Measurements from ENCODE around the gene WDR49.

Gene WDR49

DNA sequence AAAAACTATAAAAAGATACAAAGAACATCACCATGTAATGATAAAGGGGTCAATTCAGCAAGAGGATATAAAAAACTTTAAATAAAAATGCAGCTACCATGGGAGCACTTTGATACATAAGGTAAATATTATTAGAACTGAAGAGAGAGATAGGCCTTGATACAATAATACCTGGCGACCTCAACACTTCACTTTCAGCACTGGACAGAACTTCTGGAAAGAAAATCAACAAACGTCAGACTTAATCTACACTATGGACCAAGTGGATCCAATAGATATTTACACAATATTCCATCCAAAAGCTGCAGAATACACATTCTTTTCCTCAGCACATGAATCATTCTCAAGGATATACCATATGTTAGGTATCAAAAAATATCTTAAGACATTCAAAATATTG is 42.0 kb downstream of the WDR49 start:
- no peak for DNase-seq

DNA sequence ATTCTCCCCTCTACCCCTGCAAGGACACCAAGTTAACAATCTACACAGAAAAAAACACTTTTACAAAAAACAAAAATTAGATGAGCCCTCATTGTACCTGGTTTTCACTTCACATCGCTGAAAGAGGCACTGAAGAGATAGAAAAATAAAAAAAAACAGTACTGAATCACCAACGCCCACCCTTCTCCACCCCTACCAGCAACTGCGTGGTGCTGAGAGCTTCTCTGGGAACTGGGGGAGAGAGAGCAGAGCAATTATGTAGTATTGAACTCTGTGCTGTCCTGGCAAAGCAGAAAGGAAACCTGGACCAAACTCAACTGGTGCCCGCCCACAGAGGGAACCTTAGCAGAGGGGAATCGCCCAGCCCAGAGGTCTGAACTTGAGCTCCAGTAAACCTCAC is 44.6 kb downstream of the WDR49 start:
- DNase-seq = no peak

DNA sequence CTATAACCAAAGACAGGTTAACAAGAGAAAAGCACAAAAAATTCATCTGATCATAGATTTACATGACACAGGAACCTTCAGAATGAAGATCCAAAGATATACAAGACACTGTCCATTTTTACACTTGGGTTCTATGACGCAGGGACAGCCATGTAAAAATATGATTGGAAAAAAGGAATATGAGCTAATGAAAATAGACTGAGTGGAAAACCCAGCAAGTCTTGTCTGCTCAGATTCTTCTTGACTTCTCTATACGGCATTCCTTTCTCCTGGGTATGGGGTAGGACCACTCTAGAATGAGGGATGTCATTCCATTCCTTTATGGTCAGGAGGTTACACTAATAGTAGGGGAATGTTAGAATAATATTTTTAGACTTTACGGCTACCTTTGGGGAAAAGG is 46.9 kb downstream of the WDR49 start:
- no peak for DNase-seq

DNA sequence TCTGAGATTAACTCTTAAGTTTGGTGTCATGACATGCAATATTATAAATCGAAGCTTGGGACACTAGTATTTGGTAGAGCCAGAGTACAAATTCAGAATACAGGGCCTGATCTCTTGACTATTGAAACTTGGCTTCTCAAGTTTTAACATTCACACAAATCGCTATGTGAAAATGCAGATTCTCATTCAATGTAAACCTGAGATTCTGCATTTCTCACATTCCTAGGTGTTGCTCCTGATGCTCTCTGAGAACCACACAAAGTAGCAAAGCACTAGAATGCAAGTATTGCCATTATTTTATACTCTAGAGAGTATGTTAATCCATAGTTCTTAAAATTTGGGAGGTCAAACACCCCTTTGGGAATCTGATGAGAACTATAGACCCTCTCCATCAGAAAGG is 47.9 kb downstream of the WDR49 start:
- no peak for DNase-seq

DNA sequence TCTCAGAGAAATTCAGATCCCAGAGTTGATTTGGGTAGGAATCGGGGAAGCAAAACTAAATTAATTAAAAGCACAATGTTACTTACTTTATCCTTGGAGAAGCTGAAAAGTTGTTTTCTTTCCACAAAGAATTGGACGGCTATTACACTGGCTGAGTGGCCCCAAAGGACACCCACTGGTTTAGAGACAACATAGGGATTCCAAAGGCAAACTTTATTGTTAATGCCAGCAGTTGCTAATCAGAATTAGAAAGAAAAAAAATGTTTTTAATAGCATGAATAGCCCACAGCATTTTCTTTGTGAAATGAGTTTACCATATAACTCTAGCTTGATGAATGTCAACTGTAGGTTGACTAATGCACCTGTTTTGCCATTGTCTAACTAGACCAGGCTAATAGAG is 51.7 kb downstream of the WDR49 start:
- no peak for DNase-seq

DNA sequence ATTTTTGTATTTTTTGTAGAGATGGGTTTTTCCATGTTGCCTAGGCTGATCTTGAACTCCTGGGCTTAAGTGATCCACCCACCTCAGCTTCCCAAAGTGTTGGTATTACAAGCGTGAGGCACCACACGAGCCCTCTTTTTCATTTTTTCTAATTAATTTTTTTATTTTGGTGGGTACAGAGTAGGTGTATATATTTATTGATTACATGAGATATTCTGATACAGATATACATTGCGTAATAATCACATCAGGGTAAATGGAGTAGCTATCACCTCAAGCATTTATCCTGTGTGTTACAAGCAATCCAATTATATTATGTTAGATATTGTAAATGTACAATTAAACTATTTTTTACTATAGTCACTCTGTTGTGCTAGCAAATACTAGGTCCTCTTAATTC is 66.1 kb downstream of the WDR49 start:
- DNase-seq = no peak

DNA sequence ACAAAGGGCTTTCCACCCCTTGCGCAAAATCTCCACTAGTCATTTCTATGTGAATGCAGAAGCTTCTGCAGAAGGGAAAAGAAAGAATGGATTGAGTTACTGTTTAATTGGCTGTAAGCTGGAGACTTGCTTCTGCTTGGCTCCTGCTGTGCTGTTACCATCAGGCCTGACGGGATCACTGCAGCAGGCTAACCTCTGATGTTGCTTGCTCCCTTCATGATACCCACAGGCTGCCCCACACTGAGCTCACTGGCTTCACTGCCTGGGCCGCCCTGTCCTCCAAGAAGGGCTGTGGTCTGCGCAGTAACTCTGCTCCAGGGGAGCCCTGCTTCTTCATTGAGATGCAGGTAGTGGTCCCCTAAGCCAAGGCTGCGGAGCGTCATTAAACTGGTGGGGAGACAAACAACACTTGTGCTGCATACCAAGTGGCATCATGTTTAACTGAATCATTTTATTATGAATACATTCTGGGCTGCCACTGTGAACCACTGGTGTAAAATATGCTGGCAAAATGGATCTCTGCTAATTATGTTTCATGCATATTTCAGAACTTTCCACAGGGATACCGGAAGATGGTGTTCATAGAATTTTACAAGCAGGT is 78.6 kb downstream of the WDR49 start:
- DNase-seq = no peak

DNA sequence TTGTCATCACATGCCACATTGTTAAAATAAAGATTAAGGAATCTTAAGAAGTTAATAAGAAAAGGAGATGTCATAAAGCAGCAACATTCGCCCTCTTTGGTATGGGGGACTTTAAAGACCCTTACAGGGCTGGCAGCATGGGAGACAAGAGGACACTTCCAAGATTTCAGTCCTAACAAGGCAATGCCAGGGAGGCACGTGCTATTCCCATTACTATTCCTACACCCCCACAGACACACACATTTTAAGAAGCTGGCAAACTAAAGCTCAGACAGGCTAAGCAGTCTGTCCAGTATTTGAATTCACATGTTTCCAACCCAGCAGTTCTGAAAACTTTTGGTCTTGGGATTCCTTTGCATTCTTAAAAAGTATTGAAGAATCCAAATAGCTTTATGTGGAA is 80.8 kb downstream of the WDR49 start:
- no peak for DNase-seq

DNA sequence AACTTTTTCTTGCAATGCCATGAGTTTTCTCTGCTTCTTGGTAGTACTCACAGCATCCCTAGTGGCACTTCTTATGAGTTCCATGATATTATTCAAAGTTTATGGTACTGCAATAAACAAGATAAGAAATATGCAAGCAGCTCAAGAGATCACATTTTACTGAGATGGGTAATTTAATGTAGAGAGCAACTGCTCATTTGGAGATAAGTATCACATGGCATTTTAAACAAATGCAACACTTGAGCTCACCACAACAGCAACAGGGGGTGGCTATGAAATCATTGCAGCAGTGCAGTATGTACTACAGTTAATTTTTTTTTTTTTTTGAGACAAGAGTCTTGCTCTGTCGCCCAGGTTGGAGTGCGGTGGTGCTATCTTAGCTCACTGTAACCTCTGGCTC is 85.1 kb downstream of the WDR49 start:
- no peak for DNase-seq

DNA sequence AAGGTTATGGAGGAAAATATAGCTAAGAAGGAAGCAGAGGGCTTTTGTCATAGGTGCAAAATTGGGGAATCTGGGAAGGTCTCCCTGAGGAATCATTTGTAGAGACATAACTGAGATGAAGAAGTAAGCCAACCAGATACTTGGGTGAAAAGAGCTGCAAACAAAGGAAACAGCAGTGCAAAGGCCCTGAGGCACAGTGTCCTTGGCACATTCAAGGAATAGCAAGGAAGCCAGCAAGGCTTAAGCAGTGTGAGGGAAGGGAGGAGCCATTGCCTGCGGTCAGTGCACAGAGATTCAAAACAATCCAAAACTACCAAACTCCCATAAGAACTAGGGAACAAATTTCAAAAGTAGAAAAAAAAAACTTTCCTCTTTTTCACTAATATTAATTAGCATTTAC is 88.3 kb downstream of the WDR49 start:
- no peak for DNase-seq

DNA sequence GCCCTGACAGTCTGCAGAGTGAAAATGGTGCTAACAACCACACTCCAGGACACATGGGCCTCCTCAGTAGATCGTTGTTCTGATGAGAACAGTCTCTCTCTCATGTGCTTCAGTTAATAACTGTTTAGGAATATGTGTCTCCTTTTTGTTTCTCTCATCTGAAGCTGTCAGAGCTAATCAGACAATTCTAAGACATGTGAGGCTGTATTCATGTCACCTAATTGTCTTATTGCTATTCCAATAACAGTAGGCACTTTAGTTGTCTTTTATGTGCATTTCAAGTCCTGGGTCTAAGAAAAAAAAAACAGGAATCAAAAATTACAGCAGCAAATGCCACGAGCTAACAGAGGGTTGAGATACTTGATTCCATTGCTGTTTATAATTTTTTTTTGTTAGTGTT is 89.1 kb downstream of the WDR49 start:
- DNase-seq = no peak

DNA sequence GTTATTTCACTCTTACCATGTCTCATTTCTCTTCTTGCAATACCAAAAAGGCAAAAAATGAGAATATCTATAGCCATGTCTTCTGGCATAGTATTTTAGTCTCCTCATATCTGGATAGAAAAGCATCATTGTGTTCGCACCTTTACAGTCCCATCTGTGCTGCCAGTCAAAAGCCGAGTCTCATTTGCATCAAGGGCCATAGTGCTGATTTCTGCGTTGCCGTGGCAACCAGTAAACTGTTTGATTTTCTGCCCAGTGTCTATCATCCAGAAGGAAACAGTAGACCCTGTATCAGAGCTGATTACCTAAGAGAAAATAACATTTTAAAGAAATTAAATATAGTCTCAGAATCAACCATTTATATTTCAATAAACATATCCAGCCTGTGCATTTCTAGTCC is 93.8 kb downstream of the WDR49 start:
- DNase-seq = no peak

DNA sequence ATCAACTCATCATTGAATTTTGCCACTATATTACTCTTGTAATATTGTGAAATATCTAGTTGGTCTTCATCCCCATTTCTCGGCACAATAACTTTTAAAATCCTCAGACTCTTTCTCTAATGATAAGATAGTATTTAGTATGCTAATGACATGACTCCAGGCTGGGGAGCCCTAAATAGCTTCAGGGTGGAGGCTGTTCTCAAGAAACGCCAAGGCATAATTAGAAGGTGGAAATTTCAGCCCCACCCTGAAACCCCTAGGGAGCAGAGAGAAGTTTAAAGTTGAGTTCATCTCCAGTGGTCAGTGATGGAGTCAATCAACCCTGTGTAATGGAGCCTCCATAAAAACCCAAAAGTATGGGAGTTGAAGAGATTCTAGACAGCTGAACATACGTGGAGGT is 98.8 kb downstream of the WDR49 start:
- DNase-seq = no peak

DNA sequence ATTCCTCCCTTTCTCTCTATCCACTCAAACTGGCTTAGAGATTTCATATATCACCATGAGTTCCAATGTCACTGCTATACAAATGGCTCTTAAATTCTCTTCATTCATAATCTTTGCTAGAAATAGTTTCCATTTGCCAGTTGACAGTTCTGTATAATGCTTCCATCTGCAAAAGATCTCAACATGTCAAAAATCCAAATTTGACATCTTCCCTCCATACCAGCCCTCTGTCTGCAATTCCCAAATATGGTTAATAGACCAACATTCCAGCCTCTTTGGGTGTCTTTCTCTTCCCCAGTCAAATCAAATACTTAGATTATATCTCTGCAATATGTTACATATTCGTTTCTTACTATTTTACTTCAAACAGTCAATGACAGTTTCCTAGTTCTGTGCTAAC is 115.7 kb downstream of the WDR49 start:
- DNase-seq = no peak

DNA sequence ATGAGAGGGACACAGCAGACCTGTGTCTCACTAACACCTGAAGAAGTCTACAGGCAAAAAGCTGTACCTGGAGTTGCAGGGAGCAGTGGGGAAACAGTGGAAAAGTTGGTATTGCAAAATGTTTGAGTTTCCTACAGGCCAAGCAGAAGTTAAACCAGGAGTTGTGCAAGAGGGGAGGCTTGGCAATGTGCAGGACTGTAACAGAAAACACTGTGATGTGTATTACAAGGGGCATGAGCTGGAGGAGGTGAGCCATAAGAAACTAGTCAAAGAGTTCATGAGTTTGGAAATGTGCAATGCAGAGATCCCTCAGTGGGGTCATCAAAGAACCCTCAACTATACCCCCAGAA is 132.8 kb downstream of the WDR49 start:
- no peak for DNase-seq

DNA sequence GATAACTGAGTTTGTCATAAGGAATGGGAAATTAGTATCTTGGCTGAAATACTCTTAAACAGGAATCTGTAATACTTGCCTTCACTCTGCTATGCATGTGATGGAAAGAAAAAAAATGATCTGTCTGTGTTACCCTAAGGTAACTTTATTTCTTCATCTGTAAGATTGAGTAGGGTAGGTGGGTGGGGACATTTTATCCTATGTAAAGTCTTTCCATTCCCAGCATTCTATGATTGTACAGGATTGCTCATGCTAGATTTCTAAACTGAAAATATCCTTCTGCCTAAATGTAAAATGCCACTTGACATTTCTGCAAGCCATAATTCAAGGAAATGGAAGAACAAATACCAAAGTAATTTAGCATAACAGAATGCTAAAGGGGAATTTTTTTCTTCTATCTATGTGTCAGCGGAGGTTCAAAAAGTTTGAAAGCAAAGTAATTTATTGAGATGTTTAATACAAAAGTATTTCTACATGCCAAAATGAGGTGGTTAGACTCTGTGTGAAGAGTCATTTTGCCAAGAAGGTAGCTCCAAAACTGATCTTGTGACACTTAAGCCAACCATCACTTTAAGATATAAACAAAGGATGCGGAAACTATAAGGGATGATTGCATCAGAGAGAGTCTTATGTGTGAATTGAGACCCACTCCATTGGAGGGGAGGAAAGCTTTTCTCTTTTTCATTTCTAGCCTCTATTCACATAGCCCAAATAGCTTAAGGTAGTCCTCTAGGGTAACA is 133.3 kb downstream of the WDR49 start:
- DNase-seq = no peak

DNA sequence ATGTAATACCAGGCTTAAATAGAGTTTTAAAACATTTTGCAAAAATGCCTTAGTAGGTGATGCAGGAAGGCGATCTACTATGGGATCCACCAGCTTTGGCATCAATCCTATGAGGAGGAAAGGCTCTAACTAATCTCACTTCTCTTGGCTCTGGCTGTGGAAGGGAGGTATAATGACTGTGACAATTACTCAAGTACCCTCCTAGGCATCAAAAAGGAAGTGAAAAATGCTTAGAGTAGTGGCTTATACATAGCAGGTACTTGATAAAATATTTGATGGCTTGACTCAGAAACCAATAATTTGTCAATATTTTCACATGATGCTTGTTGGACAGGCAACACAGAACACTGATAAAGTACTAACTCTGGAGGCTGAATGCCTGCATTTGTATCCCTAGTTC is 145.8 kb downstream of the WDR49 start:
- no peak for DNase-seq

DNA sequence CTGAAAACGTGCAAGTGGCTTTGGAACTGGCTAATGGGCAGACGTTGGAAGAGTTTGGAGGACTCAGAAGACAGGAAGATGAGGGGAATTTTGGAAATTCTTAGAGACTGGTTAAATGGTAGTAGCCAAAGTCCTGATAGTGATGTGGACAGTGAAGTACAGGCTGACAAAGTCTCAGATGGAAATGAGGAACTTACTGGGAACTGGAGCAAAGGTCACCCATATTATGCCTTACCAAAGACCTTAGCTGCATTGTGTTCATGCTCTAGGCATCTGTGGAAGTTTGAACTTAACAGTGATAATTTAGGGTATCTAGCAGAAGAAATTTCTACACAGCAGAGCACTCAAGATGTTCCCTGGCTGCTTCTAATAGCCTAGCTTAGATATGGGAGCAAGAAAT is 151.3 kb downstream of the WDR49 start:
- DNase-seq = no peak

DNA sequence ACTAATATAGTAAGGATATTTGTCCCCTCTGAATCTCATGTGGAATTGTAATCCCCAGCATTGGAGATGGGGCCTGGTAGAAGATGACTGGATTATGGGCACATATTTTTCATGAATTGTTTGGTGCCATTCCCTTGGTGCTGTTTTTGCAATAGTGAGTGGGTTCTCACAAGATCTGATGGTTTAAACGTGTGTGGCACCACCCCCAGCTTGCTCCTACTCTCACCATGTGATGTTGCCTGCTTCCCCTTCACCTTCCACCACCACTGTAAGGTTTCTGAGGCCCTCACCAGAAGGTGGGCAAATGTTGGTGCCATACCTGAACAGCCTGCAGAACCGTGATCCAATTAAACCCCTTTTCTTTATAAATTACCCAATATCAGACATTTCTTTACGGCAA is 151.8 kb downstream of the WDR49 start:
- no peak for DNase-seq

DNA sequence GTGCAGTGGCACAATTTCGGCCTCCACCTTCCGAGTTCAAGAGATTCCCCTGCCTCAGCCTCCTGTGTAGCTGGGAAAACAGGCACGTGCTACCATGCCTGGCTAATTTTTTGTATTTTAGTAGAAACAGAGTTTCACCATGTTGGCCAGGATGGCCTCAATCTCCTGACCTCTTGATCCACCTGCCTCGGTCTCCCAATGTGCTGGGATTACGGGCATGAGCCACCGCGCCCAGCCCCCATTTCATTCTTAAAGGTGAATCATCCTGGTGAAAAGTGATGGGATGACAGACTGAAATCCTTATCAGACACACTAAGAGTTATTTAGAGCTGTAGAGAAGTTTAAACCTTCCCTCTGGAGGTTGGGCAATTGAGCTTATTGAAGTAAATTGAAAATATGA is 155.8 kb downstream of the WDR49 start:
- DNase-seq = no peak

DNA sequence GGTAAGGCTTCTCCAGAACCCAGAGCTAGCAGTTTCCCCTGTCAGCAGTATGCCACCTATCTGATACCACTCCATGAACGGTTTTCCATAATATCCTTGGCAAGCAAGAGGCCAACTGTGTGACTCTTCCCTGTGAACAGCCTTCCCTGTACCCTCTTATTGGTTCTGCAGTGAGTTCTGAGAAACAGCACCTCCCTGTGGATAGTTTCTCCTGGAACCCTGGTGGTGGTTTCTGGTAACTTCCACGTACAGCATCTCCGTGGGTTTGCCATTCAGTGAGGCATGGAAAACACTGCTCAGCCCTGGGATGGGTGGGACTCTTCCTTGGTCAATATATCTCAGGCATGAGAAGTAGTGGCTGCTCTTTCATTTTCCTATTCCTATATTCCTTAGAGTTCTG is 160.5 kb downstream of the WDR49 start:
- no peak for DNase-seq

DNA sequence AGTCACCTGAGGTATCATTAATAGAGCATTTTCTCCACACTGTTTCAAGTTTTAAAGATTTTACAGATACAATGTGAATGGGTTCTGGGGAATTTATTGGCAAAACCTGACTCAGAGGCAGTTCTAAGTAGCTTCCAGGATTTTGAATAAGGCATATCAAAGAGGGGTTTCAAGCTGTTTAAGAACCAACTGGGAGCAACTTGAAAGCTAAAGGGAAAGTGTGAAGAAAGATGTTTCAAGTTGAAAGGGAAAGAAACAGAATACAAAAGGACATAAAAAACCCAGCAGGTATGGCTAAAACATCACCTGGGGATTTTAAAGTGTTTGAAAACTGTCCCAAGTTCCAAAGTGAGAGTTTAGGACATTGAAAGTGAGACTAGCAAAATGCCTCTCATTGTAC is 162.1 kb downstream of the WDR49 start:
- no peak for DNase-seq

DNA sequence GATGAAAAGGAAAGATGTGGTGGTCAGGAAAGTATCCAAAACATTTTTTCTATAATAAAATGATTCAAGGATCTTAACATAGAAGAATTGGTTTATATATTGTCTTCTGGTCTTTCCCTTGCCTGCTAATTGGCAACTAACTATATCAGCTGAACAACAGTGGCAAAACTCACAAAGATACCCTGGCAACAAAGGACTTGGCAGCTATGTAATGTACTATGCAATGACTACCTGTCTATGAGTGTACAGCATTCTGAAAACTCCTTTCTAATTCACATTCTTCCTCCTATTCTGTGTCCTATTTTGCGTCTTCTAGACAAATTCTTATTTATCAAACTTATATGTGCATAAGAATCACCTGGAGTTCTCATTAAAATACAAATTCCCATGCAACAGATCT is 164.2 kb downstream of the WDR49 start:
- DNase-seq = no peak

DNA sequence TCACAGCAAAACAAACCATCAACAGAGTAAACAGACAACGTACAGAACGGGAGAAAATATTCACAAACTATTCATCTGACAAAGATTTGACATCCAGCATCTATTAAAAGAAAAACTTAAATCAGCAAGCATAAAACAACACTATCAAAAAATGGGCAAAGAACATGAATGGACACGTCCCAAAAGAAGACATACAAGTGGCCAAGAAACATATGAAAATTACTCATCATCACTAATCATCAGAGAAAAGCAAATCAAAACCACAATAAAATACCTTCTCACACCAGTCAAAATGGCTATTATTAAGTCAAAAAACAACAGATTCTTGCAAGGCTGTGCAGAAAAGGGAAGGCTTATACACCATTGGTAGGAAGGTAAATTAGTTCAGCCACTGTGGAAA is 166.2 kb downstream of the WDR49 start:
- no peak for DNase-seq

DNA sequence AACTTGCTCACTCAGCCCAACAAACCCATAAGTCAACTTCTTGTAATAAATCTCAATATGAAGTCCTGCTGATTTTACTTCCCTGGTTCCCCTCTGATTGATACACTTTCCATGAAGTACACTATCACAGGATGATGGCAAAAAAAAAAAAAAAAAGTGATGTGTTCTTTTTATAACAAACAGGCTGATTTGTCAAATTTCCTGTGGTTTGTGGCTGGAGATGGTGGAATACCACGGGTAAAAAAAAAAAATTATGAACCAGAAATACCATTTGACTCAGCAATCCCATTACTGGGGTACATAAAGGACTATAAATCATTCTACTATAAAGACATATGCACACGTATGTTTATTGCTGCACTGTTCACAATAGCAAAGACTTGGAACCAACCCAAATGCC is 169.2 kb downstream of the WDR49 start:
- DNase-seq = no peak

Data from NCI-H187 (cell line).